Activated naive CD4-positive, alpha-beta T cell treated with anti-CD3 and anti-CD28 coated beads, Interleukin-2, amount 50 U/mL, for 16 hours (primary cell): ENCODE data around the gene CRCP.
"Not testable (repeated sequence)": the region's sequence is repeated elsewhere in the genome, so short reads cannot be mapped to it uniquely, and the experiment has no call there.

Experiments
- DNase-seq: peaks from one replicate; pipeline ENCODE4 v3.0.0-alpha.2; 2020

The CRCP gene

GRCh38 chr7:66108410-66108809 lies 6.2 kb upstream of the CRCP start:
- DNase-seq = not testable (repeated sequence)

GRCh38 chr7:66110856-66111255 lies 3.8 kb upstream of the CRCP start:
- DNase-seq = no peak

GRCh38 chr7:66116680-66117420 lies 2.2 kb downstream of the CRCP start:
- DNase-seq = not testable (repeated sequence)

- no peak for DNase-seq
Measured at GRCh38 chr7:66118603-66119002, 4.0 kb downstream of the CRCP start.

GRCh38 chr7:66119245-66119850 lies 4.7 kb downstream of the CRCP start:
- DNase-seq = no peak

GRCh38 chr7:66123175-66123528 lies 8.5 kb downstream of the CRCP start:
- DNase-seq = no peak

GRCh38 chr7:66124569-66124861 lies 9.9 kb downstream of the CRCP start:
- not testable (repeated sequence) for DNase-seq

- DNase-seq = no peak
Measured at GRCh38 chr7:66125052-66125694, 10.5 kb downstream of the CRCP start.

- DNase-seq = not testable (repeated sequence)
Measured at GRCh38 chr7:66125781-66126352, 11.2 kb downstream of the CRCP start.

- not testable (repeated sequence) for DNase-seq
Measured at GRCh38 chr7:66127172-66127571, 12.5 kb downstream of the CRCP start.

- no peak for DNase-seq
Measured at GRCh38 chr7:66138994-66139752, 24.5 kb downstream of the CRCP start.

GRCh38 chr7:66140924-66141323 lies 26.3 kb downstream of the CRCP start:
- DNase-seq = no peak

GRCh38 chr7:66142334-66142733 lies 27.7 kb downstream of the CRCP start:
- no peak for DNase-seq

- DNase-seq = no peak
Measured at GRCh38 chr7:66142996-66143395, 28.3 kb downstream of the CRCP start.

- DNase-seq = no peak
Measured at GRCh38 chr7:66143876-66144332, 29.3 kb downstream of the CRCP start.

GRCh38 chr7:66145400-66146104 lies 30.9 kb downstream of the CRCP start:
- DNase-seq = no peak

- no peak for DNase-seq
Measured at GRCh38 chr7:66146701-66147100, 32.1 kb downstream of the CRCP start.

GRCh38 chr7:66147657-66148056 lies 33.0 kb downstream of the CRCP start:
- DNase-seq = not testable (repeated sequence)

- DNase-seq = no peak
Measured at GRCh38 chr7:66150471-66150870, 35.8 kb downstream of the CRCP start.

GRCh38 chr7:66152371-66153191 lies 37.9 kb downstream of the CRCP start:
- no peak for DNase-seq

GRCh38 chr7:66153691-66154090 lies 39.0 kb downstream of the CRCP start:
- no peak for DNase-seq

GRCh38 chr7:66156035-66156434 lies 41.4 kb downstream of the CRCP start:
- not testable (repeated sequence) for DNase-seq
